Endodermal cell (in vitro differentiated cells): ENCODE measurements around the gene TAX1BP1. TPM values are rescaled to one million over a fixed set of nuclear protein-coding genes. Genes with fewer than 3 reads are reported as not detected.

Experiments
- DNase-seq: peaks from one replicate; pipeline ENCODE4 v3.0.0-alpha.2; 2017
- H3K27ac ChIP-seq: 2 replicates; pipeline ENCODE4 v1.5.1; 2013; ENCODE audit warnings: mild to moderate bottlenecking, low read depth, low read length, moderate library complexity
- H3K27me3 ChIP-seq: 2 replicates; pipeline ENCODE4 v1.6.1; 2013; ENCODE audit warnings: mild to moderate bottlenecking, low read length, moderate library complexity; ENCODE audit not compliant: insufficient read depth, control insufficient read depth, poor library complexity, severe bottlenecking
- H3K36me3 ChIP-seq: 2 replicates; pipeline ENCODE4 v1.7.0; 2013; ENCODE audit warnings: mild to moderate bottlenecking, low read length, moderate library complexity; ENCODE audit not compliant: control insufficient read depth, insufficient read depth
- H3K4me1 ChIP-seq: one replicate; pipeline ENCODE4 v1.7.0; 2013; ENCODE audit warnings: low read length; ENCODE audit not compliant: control insufficient read depth, insufficient read depth
- H3K4me3 ChIP-seq: 2 replicates; pipeline ENCODE4 v1.5.1; 2013; ENCODE audit warnings: mild to moderate bottlenecking, low read length, moderate library complexity
- H3K9ac ChIP-seq: 2 replicates; pipeline ENCODE4 v1.6.1; 2013; ENCODE audit warnings: mild to moderate bottlenecking, low read length, moderate library complexity; ENCODE audit not compliant: poor library complexity, severe bottlenecking; ENCODE audit errors: extremely low read depth
- H3K9me3 ChIP-seq: 2 replicates; pipeline ENCODE4 v1.6.1; 2013; ENCODE audit warnings: mild to moderate bottlenecking, low read length, moderate library complexity; ENCODE audit not compliant: control insufficient read depth
- H3K27ac Mint-ChIP-seq: 2 replicates; pipeline ENCODE4 v1.8.0; 2020; ENCODE audit warnings: mixed read lengths
- H3K27me3 Mint-ChIP-seq: 2 replicates; pipeline ENCODE4 v1.8.0; 2021; ENCODE audit warnings: mild to moderate bottlenecking, mixed read lengths; ENCODE audit not compliant: insufficient read depth
- H3K36me3 Mint-ChIP-seq: 2 replicates; pipeline ENCODE4 v1.8.0; 2020; ENCODE audit warnings: low read depth, mixed read lengths
- H3K4me1 Mint-ChIP-seq: 2 replicates; pipeline ENCODE4 v1.8.0; 2020; ENCODE audit warnings: mixed read lengths
- H3K4me3 Mint-ChIP-seq: 2 replicates; pipeline ENCODE4 v1.8.0; 2020; ENCODE audit warnings: mild to moderate bottlenecking, moderate library complexity, mixed read lengths
- H3K9me3 Mint-ChIP-seq: 2 replicates; pipeline ENCODE4 v1.8.0; 2020; ENCODE audit warnings: mild to moderate bottlenecking, mixed read lengths
- WGBS, 2 experiments: methylation state at CpG; one replicate each; pipeline versions ENCODE4 v1.1.5 to v1.1.7; 2013; ENCODE audit warnings: missing lambda C conversion rate in 2 of 2, mixed read lengths in 1 of 2; ENCODE audit not compliant: insufficient coverage in 1 of 2, insufficient read length in 1 of 2; 5-methylcytosine and 5-hydroxymethylcytosine counted together
- total RNA-seq, 2 donors: library from RNA; stranded (reverse); fragmentation: NEBNext Ultra II Directional in 1 of 2; extraction: Animal tissue kit (Norgen Biotek cat#: 25700) in 1 of 2; gene quantifications; 2 replicates in 1 of 2; 3 replicates in 1 of 2; pipeline ENCODE4 v1.2.1, GENCODE V29; 2021
- TF ChIP-seq, protein P1 (sequence below): fragments of 200-600 bp; sonication (generic); conservative IDR thresholded peaks from 2 replicates; pipeline ENCODE4 v1.5.0; 2021; ENCODE audit warnings: antibody characterized with exemption, mild to moderate bottlenecking

TAX1BP1 gene
- total RNA-seq, 2 donors from 2014 or later, result 100 to 114 TPM

DNA sequence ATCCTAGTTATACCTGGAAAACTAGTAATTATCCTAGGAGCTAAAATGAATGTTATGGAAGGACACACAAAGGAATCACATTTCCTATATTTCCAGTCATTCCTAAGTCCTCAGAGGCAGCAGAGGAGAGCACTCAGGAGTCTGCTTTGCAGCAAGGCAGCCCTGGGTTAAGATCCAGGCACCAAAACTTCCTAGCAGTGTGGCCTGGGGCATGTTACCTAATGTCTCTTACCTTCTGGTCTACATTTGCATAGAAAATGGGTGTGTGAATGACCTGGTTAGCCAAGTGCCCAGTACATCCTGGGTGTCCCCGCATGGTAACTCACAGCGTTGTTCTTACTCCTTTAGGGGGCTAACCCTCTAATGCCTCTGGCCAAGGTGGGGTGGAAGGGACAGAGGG lies 135.9 kb downstream of the TAX1BP1 start:
- Mint-ChIP-seq H3K9me3 (no peaks in the 10 kb centered on the region), H3K4me1 (peaks cover 7% of the 10 kb centered on the region), H3K27me3 (no peaks in the 10 kb centered on the region), H3K4me3 (no peak overlapping the region), H3K36me3 (no peaks in the 10 kb centered on the region), H3K27ac (no peak overlapping the region)
- DNase-seq, result no peak
- no peaks in the 10 kb centered on the region for H3K27me3 ChIP-seq
- H3K36me3 ChIP-seq, result no peaks in the 10 kb centered on the region
- no peak overlapping the region for H3K4me3 ChIP-seq
- H3K27ac ChIP-seq, result no peak overlapping the region
- H3K4me1 ChIP-seq, result no peaks in the 10 kb centered on the region
- WGBS, 2 experiments, result 100% methylated on average over 2 of the region's 2 CpGs
- TF ChIP-seq, protein P1, sequence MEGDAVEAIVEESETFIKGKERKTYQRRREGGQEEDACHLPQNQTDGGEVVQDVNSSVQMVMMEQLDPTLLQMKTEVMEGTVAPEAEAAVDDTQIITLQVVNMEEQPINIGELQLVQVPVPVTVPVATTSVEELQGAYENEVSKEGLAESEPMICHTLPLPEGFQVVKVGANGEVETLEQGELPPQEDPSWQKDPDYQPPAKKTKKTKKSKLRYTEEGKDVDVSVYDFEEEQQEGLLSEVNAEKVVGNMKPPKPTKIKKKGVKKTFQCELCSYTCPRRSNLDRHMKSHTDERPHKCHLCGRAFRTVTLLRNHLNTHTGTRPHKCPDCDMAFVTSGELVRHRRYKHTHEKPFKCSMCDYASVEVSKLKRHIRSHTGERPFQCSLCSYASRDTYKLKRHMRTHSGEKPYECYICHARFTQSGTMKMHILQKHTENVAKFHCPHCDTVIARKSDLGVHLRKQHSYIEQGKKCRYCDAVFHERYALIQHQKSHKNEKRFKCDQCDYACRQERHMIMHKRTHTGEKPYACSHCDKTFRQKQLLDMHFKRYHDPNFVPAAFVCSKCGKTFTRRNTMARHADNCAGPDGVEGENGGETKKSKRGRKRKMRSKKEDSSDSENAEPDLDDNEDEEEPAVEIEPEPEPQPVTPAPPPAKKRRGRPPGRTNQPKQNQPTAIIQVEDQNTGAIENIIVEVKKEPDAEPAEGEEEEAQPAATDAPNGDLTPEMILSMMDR, result no peak
- H3K9ac ChIP-seq, result no peak overlapping the region
- no peaks in the 10 kb centered on the region for H3K9me3 ChIP-seq

DNA sequence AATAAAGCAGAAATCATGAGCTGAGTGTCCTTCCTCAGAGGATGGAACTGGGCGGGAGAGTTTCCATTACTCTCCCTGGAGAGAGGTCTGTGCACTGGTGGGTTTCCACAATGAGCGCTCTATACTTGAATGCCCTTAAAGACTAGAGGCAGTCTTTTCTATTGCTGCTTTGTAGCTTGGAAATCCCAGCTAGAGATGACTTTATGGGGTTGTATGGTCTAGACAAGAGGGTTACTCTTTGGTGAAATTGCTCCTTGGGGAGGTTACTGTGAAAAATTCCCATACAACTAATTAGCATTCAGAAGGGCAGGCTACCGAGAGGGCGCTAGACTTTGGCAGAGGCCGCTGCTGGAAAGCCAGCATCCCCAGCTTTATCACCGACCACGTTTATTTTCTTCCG lies 136.8 kb downstream of the TAX1BP1 start:
- Histone ChIP-seq H3K27me3 (no peaks in the 10 kb centered on the region), H3K36me3 (no peaks in the 10 kb centered on the region), H3K4me3 (no peak overlapping the region), H3K9ac (no peak overlapping the region), H3K9me3 (no peaks in the 10 kb centered on the region), H3K27ac (no peak overlapping the region), H3K4me1 (no peaks in the 10 kb centered on the region)
- TF ChIP-seq, protein P1, result no peak
- Mint-ChIP-seq H3K27me3 (no peaks in the 10 kb centered on the region), H3K4me1 (peaks cover 7% of the 10 kb centered on the region), H3K4me3 (no peak overlapping the region), H3K27ac (no peak overlapping the region), H3K9me3 (no peaks in the 10 kb centered on the region), H3K36me3 (no peaks in the 10 kb centered on the region)
- WGBS, 2 experiments, result 94 to 96% methylated on average over 7 to 8 of the region's 8 CpGs
- no peak for DNase-seq

Other genes with a start within 250 kb of the TAX1BP1 start
- gene HIBADH, start 77.3 kb upstream of the TAX1BP1 start, total RNA-seq, result 10 to 100 TPM; 48.3 to 78.1 TPM